HG03520 (cell line): ENCODE data around the gene MPP1.
"Not testable (repeated sequence)": the region's sequence is repeated elsewhere in the genome, so short reads cannot be mapped to it uniquely, and the experiment has no call there.

Source experiments
- ATAC-seq: cut with Tn5 transposase; IDR thresholded peaks from one replicate; pipeline ENCODE4 v1.9.1; 2021; ENCODE audit warnings: mild to moderate bottlenecking, moderate library complexity; ENCODE audit not compliant: unreplicated experiment

MPP1 gene

DNA sequence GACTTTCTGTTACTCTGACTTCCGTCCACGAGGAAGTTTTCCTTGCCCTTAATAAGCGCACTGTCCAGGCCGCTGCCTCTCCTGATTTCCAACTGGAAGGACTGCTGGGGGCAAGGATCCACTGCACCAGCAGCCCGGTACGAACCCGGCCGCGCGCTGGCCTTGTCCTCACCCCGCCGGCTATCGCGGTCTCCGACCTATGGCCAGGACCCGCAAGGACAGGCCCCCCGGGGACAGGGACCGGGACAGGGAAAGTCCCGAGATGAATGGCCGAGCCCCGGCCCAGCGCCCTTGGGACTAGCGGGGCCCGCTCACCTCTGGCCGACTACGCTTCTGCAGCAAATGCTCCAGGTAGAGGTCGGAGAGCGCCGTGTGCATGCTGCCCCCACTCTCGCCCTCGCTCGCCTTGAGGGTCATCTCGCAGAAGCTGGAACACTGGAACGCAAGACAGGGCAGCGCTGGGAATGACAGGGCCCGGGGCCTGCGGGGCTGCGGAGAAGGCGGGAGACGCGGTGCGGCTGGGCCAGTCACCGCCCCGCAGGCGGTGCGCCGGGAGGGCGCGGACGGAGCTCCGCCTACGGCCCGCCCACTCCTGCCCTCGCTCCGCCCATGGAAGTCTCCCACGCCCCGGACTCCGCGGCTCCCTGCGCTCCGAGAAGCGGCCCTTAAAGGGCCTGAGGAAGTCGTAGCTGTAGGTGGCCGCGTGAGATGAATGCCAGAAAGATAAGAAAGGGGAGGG lies at the start of gene MPP1:
MPP1 (minus strand) TSS at position 529 of the 739 bp plus-strand sequence; CDS start at position 417, 112 bp downstream.
- peak; percentile 88 for ATAC-seq

- ATAC-seq = no peak
Observed at GRCh38 chrX:154850957-154851611, 45.8 kb upstream of the MPP1 start.

DNA sequence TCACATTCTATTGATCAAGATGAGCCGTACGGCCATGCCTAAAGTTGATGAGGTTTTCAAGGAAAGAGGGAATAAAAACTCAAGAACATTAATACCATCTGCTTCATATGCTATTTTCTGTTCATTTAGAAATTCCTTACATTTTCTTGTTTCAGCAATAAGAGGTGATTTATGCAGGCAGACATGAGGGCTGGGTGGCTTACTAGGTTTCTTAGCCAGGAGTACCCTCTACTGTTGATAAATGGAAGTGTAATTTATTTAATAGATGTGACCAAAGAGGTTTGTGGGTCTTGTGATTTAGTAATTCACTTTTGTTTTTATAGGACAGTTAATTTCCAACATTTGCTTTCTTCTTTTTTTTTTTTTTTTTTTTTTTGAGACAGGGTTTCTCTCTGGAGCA lies 35.6 kb upstream of the MPP1 start:
- ATAC-seq = no peak

- ATAC-seq = no peak
Observed at GRCh38 chrX:154836163-154836562, 30.9 kb upstream of the MPP1 start.

DNA sequence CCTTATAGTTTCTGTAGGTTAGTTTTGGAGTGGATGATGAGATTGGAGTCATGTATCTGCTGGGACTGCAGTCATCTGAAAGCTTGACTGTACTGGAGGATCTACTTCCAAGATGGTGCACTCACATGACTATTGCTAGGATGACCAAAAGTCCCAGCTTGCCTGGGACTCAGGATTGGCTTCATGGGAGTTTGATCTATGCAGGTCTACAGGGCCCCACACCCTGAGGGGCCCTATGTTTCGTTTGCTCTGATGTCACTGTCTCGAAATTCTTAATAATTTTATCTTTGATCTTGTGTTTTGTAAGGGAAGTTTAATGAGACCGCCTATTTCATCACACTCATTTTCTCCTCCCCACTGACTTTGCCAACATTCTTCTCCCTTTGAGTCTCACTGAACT lies 29.3 kb upstream of the MPP1 start, which contains the start of gene SMIM9:
SMIM9 (minus strand) TSS at position 101 of the 400 bp plus-strand sequence. CDS start 3,806 bp downstream, outside the sequence.
- ATAC-seq = no peak

- no peak for ATAC-seq
Observed at GRCh38 chrX:154833746-154834274, 28.5 kb upstream of the MPP1 start.

- ATAC-seq = no peak
Observed at GRCh38 chrX:154829926-154830442, 24.7 kb upstream of the MPP1 start.

DNA sequence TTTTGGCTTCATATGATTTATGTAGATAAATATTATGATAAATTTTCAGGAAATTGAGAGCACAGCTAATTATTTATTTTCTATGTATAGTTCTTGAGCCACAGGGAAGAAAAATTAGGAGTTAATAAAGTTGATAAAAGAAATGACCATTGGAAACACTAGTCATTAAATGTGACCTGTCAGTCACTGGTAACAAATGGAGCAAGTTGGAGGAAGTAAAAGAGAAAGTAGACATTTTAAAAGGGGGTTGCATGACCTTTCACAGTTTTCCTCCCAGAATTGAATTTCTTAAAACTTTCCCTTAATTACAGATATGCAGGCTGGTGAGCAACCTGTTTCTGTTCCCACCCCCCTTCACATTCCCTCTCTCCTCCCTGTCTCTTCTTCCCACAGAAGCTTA lies 23.8 kb upstream of the MPP1 start:
- no peak for ATAC-seq

GRCh38 chrX:154828016-154828408 lies 22.7 kb upstream of the MPP1 start:
- no peak for ATAC-seq

- ATAC-seq = peak; percentile 93
Observed at GRCh38 chrX:154827194-154828015, 22.1 kb upstream of the MPP1 start.

DNA sequence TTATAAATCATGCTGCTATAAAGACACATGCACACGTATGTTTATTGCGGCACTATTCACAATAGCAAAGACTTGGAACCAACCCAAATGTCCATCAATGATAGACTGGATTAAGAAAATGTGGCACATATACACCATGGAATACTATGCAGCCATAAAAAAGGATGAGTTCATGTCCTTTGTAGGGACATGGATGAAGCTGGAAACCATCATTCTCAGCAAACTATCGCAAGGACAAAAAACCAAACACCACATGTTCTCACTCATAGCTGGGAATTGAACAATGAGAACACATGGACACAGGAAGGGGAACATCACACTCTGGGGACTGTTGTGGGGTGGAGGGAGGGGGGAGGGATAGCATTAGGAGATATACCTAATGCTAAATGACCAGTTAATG lies 20.3 kb upstream of the MPP1 start:
- not testable (repeated sequence) for ATAC-seq

DNA sequence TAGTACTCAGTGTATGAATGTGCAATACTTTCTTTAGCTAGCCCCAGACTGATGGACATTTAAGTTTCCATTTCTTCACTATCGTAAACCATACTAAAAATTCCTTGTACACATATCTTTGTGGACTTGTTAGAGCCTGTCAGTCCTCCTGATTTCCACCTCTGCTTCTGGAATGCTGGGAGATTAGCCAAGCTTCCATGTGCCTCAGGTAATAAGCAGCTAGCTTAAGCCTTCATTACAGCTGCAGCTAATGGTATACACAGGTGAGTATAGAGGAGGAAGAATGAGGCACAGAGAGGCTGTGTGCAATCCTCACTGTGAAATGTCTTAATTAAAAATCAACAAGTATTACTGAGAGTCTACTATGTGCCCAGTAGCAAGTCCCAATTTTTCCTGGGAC lies 19.4 kb upstream of the MPP1 start:
- ATAC-seq = no peak

DNA sequence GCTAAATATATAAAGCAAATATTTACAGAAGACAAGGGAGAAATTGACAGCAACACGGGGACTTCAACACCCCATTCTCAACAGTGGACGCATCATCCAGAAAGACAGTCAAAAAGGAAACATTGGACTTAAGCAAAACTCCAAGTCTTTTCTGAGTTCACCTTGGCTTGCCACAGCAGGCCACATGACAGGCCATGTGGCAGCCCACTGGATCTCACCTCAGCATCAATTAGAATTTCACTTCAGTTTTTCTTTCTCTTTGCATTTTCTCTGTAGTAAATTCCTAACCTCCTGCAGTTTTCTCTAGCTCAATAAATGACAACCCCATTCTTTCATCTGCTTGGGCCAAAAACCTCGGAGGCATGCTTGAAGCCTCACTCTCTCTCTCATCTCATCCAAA lies 16.7 kb upstream of the MPP1 start:
- no peak for ATAC-seq

GRCh38 chrX:154821523-154821922 lies 16.2 kb upstream of the MPP1 start:
- ATAC-seq = no peak

DNA sequence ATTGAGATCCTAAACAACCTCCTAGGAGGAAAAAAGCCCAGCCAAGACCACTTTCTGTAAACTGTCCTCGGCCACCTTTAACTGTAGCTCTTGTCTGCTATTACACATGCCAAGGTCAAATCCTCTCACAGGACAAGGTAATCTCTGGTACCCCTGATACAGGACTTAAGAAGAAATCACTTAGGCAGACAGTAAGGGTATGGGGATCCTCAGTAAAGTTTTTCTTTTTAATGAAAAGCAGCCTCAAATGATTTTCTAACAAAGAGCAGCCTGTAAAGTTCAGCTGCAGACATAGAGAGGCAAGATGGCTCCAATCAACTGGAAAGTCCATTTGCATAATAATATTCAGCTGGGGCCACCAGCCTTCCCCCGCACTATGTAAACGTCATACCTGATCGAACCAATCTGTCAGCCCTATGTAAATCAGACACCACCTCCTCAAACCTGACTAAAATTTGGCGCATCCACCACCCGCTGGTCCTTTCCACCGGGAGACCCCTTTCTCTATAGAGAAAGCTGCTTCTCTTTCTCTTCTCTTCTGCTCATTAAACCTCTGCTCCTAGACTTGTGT lies 14.6 kb upstream of the MPP1 start:
- ATAC-seq = no peak

- ATAC-seq = no peak
Observed at GRCh38 chrX:154818916-154819770, 13.9 kb upstream of the MPP1 start.

DNA sequence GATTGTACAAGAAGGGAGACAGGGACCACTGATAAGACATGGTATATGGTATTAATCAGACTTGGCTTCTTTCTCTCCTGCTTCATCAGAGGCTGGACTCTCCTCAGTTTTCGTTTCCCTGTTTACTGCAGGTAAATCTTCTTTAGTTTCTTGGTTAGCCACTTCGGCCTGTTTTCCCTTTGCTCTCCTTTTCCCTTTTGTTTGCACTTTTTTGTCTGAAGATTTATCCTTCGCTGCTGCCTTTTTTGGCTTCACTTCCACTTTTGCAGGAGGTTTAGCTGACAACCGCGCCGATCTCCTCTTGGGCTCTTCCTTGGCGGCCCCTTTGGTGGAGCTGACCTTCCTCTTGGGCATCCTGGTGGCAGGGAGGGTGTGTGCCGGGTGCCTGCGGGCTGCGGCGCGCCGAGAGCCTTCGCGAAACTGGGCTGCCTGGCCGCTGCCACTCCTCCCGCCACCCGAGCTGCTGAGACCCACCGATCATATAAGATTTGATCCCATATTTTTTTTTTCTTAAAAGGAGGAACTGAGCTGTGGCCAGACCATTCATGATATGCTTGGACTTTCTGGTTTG lies 11.8 kb upstream of the MPP1 start:
- not testable (repeated sequence) for ATAC-seq

DNA sequence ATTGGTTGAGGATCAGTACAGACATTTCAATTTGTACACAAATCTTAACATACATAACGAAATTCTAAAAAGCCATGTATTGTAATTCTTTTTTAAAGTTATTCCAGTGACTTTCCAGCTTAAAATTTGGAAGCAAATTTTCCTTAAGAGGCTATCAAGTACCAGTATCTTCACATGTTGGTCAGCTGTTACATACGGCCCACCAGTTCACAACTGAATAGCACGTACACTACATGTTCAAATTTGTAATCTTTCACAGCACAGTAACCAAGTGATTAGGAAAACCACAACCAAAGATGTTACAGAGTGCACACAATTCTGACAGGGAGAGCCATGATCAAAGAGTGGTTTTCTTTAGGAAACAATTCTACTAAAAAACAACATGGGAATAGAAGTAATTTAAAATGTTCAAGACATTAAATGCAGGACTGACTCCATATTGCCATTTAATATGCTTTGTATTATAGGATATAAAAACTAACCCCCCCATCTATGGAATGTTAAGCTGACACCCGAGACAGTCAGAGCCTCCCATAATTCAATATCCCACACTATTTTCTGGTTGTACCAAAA lies 11.1 kb upstream of the MPP1 start:
- ATAC-seq = not testable (repeated sequence)

- ATAC-seq = no peak
Observed at GRCh38 chrX:154815274-154815818, 10.1 kb upstream of the MPP1 start.
